Suprapubic skin (tissue), 3 donors: ENCODE results near the gene CCDC178.

Experiments
- CTCF ChIP-seq, 2 donors: fragments of 200-600 bp in 1 of 2; fragments of 450-650 bp in 1 of 2; sonication (generic) in 1 of 2; IDR thresholded peaks; one replicate each; pipeline ENCODE4 v1.5.1; 2016 to 2019; ENCODE audit warnings: antibody characterized with exemption in 2 of 2, mild to moderate bottlenecking in 1 of 2, moderate library complexity in 1 of 2
- EP300 ChIP-seq: sonication (generic); formaldehyde crosslinking; IDR thresholded peaks from one replicate; pipeline ENCODE4 v1.6.1; 2017; ENCODE audit warnings: antibody characterized with exemption

GRCh38 chr18:33355756-33356155 is 84.8 kb downstream of the CCDC178 start:
- TF ChIP-seq CTCF (IDR thresholded peaks at IDR 0.05) = no peak
- TF ChIP-seq EP300 = no peak
